Stimulated activated memory B cell treated with anti-CD40 and anti-IgM and Interleukin-4, amounts not matched to agents 10 μg/mL and 1 μg/mL and 100 μg/mL, for 72 hours (primary cell): ENCODE results near the gene JAKMIP1.
A peak's percentile ranks its signal among the peaks of the same experiment; 100 is the strongest.

Source experiments
- ATAC-seq: fragments of 150-1000 bp; cut with Tn5 transposase; 2 replicates; pipeline ENCODE4 v1.10.0; 2021
- H3K27ac Mint-ChIP-seq: one replicate; pipeline ENCODE4 v1.8.0; 2022; ENCODE audit warnings: mild to moderate bottlenecking, mixed read lengths
- H3K27me3 Mint-ChIP-seq: one replicate; pipeline ENCODE4 v1.8.0; 2022; ENCODE audit warnings: mixed read lengths
- H3K36me3 Mint-ChIP-seq: one replicate; pipeline ENCODE4 v1.8.0; 2022; ENCODE audit warnings: mixed read lengths
- H3K4me1 Mint-ChIP-seq: one replicate; pipeline ENCODE4 v1.8.0; 2022; ENCODE audit warnings: mixed read lengths
- H3K4me3 Mint-ChIP-seq: one replicate; pipeline ENCODE4 v1.8.0; 2022; ENCODE audit warnings: mild to moderate bottlenecking, moderate library complexity, mixed read lengths
- H3K9me3 Mint-ChIP-seq: one replicate; pipeline ENCODE4 v1.8.0; 2022; ENCODE audit warnings: mixed read lengths

Gene JAKMIP1

GRCh38 chr4:6198768-6199421 is 1.5 kb downstream of the JAKMIP1 start:
- Mint-ChIP-seq H3K36me3 (no peaks in the 10 kb centered on the region), H3K9me3 (peaks cover 14% of the 10 kb centered on the region), H3K4me3 (peak overlapping the region; percentile 73), H3K4me1 (peaks cover 25% of the 10 kb centered on the region), H3K27me3 (peaks cover 52% of the 10 kb centered on the region), H3K27ac (no peak overlapping the region)
- ATAC-seq: no peak

DNA sequence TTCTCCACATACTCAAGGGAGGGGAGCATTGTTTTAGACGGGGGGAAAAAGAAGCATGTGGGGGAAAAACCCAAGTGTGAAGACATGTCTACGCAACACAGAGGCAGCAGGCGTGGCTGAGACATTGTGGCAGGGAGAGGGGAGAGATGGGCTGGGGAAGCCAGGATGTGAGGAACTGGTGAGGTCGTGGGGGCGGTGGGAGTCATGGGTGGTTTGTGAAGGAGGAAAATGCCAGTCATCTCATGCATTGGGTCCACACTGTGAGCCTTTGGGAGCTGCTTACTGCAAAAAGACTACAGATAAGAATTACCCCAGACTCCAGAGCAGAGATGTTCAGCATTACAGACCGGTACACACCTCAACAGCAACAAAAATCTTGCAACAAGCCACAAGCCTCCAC is 2.1 kb downstream of the JAKMIP1 start:
- peaks cover 14% of the 10 kb centered on the region for H3K9me3 Mint-ChIP-seq
- no peak overlapping the region for H3K4me3 Mint-ChIP-seq
- H3K4me1 Mint-ChIP-seq: peaks cover 25% of the 10 kb centered on the region
- peaks cover 52% of the 10 kb centered on the region for H3K27me3 Mint-ChIP-seq
- H3K27ac Mint-ChIP-seq: no peak overlapping the region
- H3K36me3 Mint-ChIP-seq: no peaks in the 10 kb centered on the region
- no peak for ATAC-seq

GRCh38 chr4:6197433-6198174 is 2.7 kb downstream of the JAKMIP1 start:
- Mint-ChIP-seq H3K9me3 (peaks cover 12% of the 10 kb centered on the region), H3K36me3 (no peaks in the 10 kb centered on the region), H3K4me3 (no peak overlapping the region), H3K27me3 (peaks cover 52% of the 10 kb centered on the region), H3K4me1 (peaks cover 25% of the 10 kb centered on the region), H3K27ac (no peak overlapping the region)
- no peak for ATAC-seq

- Mint-ChIP-seq H3K4me1 (peaks cover 25% of the 10 kb centered on the region), H3K27ac (no peak overlapping the region)
Observed at GRCh38 chr4:6196871-6197270, 3.5 kb downstream of the JAKMIP1 start.

GRCh38 chr4:6196324-6196723 is 4.0 kb downstream of the JAKMIP1 start:
- Mint-ChIP-seq H3K9me3 (peaks cover 4% of the 10 kb centered on the region), H3K36me3 (no peaks in the 10 kb centered on the region), H3K27ac (no peak overlapping the region), H3K4me1 (peaks cover 21% of the 10 kb centered on the region), H3K27me3 (peaks cover 47% of the 10 kb centered on the region), H3K4me3 (no peak overlapping the region)
- ATAC-seq: no peak

More at GRCh38 chr4:6196871-6197270, 3.5 kb downstream of the JAKMIP1 start:
- Mint-ChIP-seq H3K4me3 (no peak overlapping the region), H3K36me3 (no peaks in the 10 kb centered on the region), H3K27me3 (peaks cover 52% of the 10 kb centered on the region), H3K9me3 (peaks cover 9% of the 10 kb centered on the region)
- ATAC-seq: no peak

DNA sequence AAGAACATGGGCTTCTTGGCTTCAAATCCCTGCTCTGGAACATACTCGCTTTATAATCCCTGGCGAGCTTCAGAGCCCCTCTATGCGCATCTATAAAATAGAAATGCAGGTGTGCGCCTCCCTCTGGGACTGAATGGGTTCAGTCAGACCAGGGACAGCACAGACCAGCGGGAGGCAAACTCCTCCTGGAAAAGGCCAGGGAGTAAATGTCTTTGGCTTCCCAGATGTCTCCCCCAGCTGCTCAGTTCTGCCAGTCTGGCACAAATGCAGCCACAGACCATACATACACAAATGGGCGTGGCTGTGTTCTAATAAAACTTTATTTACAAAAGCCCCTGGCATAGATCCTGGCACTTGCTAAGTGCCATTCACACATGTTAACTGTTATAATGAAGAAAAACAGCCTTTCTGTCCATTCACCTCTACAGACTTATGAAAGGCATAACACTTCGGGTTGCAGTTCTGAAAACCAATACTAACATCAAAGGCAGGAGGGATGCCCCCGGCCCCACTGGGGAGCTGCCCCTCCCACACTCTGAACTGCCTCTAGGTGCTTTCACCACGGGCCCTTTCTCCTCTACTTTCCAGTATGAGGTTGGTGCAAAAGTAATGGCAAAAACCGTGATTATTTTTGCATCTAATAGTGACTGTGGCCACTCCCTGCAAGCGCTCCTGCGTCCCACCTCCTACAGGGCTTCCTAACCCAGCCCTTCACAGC is 4.6 kb downstream of the JAKMIP1 start:
- Mint-ChIP-seq H3K4me3 (no peak overlapping the region), H3K36me3 (no peaks in the 10 kb centered on the region), H3K4me1 (peaks cover 16% of the 10 kb centered on the region), H3K27ac (no peak overlapping the region), H3K27me3 (peaks cover 41% of the 10 kb centered on the region), H3K9me3 (no peaks in the 10 kb centered on the region)
- ATAC-seq: no peak

GRCh38 chr4:6194458-6195195 is 5.7 kb downstream of the JAKMIP1 start:
- Mint-ChIP-seq H3K9me3 (no peaks in the 10 kb centered on the region), H3K4me1 (peaks cover 16% of the 10 kb centered on the region), H3K27me3 (peaks cover 40% of the 10 kb centered on the region), H3K27ac (no peak overlapping the region), H3K36me3 (no peaks in the 10 kb centered on the region), H3K4me3 (no peak overlapping the region)
- ATAC-seq: no peak

DNA sequence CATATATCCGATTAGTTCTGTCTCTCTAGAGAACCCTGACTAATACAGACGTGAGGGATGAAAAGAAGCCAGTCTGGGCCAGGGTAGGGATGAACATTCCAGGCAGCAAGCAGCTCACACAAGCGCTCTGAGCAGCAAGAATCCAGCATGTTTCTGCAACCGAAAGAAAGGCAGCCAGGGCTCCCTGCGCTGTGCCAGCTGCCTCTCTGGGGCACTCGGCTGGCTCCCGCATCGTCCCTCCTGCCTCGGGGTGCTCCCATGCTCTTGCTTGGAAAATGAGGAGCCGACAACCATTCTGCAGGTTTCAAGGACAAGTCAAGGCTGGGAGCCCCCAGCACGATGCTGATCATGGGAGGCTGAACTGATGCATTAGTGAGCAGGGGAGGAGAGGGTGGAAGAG is 7.0 kb downstream of the JAKMIP1 start:
- no peak for ATAC-seq
- Mint-ChIP-seq H3K27me3 (peaks cover 30% of the 10 kb centered on the region), H3K4me1 (peaks cover 7% of the 10 kb centered on the region), H3K9me3 (peaks cover 1% of the 10 kb centered on the region), H3K27ac (no peak overlapping the region), H3K36me3 (no peaks in the 10 kb centered on the region), H3K4me3 (no peak overlapping the region)

- Mint-ChIP-seq H3K4me3 (no peak overlapping the region), H3K9me3 (peaks cover 5% of the 10 kb centered on the region), H3K36me3 (no peaks in the 10 kb centered on the region), H3K4me1 (no peaks in the 10 kb centered on the region), H3K27me3 (peaks cover 19% of the 10 kb centered on the region), H3K27ac (no peak overlapping the region)
- ATAC-seq: no peak
Observed at GRCh38 chr4:6192245-6192644, 8.1 kb downstream of the JAKMIP1 start.

- ATAC-seq: no peak
- no peak overlapping the region for H3K27ac Mint-ChIP-seq
Observed at GRCh38 chr4:6191448-6192130, 8.8 kb downstream of the JAKMIP1 start.

GRCh38 chr4:6190486-6190885 is 9.9 kb downstream of the JAKMIP1 start:
- H3K27me3 Mint-ChIP-seq: peaks cover under 1% of the 10 kb centered on the region
- H3K4me1 Mint-ChIP-seq: no peaks in the 10 kb centered on the region
- no peak for ATAC-seq
- peaks cover 12% of the 10 kb centered on the region for H3K9me3 Mint-ChIP-seq
- H3K4me3 Mint-ChIP-seq: no peak overlapping the region
- no peak overlapping the region for H3K27ac Mint-ChIP-seq
- no peaks in the 10 kb centered on the region for H3K36me3 Mint-ChIP-seq

More at GRCh38 chr4:6191448-6192130, 8.8 kb downstream of the JAKMIP1 start:
- Mint-ChIP-seq H3K9me3 (peaks cover 7% of the 10 kb centered on the region), H3K4me1 (no peaks in the 10 kb centered on the region), H3K27me3 (peaks cover 12% of the 10 kb centered on the region), H3K36me3 (no peaks in the 10 kb centered on the region), H3K4me3 (no peak overlapping the region)

DNA sequence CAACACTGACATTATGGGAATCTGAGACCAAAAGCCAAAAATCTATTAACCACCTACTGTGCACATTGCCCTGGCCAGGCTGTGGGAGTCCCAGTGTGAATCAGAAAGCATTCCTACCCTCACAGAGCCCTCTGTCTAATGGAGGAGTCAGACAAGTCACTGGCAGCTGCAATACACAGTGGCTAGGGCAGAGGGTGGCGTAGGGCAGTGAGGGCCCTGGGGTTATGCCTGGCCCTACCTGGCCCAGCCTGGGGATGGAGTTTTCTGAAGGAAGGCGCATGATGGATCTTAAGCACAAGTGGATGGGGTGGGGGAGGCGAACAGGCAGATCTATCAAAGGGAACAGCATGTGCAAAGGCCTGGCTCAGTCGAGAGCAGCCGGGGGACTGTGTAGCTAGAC is 10.8 kb downstream of the JAKMIP1 start:
- Mint-ChIP-seq H3K9me3 (peaks cover 12% of the 10 kb centered on the region), H3K4me3 (no peak overlapping the region), H3K27ac (no peak overlapping the region), H3K36me3 (no peaks in the 10 kb centered on the region), H3K4me1 (no peaks in the 10 kb centered on the region), H3K27me3 (no peaks in the 10 kb centered on the region)
- peak; percentile 14 for ATAC-seq

- no peaks in the 10 kb centered on the region for H3K4me1 Mint-ChIP-seq
- H3K27ac Mint-ChIP-seq: no peak overlapping the region
- H3K27me3 Mint-ChIP-seq: no peaks in the 10 kb centered on the region
- H3K9me3 Mint-ChIP-seq: peaks cover 12% of the 10 kb centered on the region
- ATAC-seq: no peak
- no peak overlapping the region for H3K4me3 Mint-ChIP-seq
- no peaks in the 10 kb centered on the region for H3K36me3 Mint-ChIP-seq
Observed at GRCh38 chr4:6188687-6189305, 11.6 kb downstream of the JAKMIP1 start.

DNA sequence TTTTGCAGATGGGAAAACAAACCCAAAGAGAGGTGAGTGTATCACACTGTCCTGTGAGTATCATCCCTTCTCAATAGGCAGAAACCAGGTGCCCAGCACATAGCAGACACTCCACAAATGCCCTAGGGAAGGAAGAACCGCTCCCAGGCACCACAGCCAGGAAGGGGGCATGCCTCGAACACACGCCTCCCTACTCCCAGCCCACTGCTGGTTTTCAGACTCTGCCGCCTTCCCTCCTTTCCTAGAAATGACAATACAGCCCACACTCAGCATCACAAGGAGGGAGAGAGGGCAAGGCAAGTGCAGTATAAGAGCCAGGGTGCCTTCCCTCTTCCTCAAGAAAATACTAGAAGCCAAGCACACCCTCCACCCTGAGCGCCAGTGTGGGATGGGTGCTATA is 16.2 kb downstream of the JAKMIP1 start:
- peaks cover 5% of the 10 kb centered on the region for H3K4me1 Mint-ChIP-seq
- H3K27me3 Mint-ChIP-seq: peaks cover 8% of the 10 kb centered on the region
- H3K9me3 Mint-ChIP-seq: peaks cover 15% of the 10 kb centered on the region
- ATAC-seq: no peak
- no peak overlapping the region for H3K27ac Mint-ChIP-seq
- no peaks in the 10 kb centered on the region for H3K36me3 Mint-ChIP-seq
- no peak overlapping the region for H3K4me3 Mint-ChIP-seq
